HepG2 (cell line): ENCODE measurements around the gene TPRG1. TPM values are rescaled to one million over a fixed set of nuclear protein-coding genes. Genes with fewer than 3 reads are reported as not detected.
A peak's percentile ranks its signal among the peaks of the same experiment; 100 is the strongest.

Experiments used
- ATAC-seq: fragments of 200-7000 bp; cut with Tn5 transposase; 3 replicates; pipeline ENCODE4 v1.9.1; 2020; ENCODE audit warnings: mild to moderate bottlenecking, moderate library complexity
- BruUV-seq: library from RNA; stranded (reverse); fragments of 400-500 nt; replicated peaks from 2 replicates; lab custom pipeline; 2021; lab: Mats Ljungman, UMichigan
- CTCF ChIA-PET: fragments of 300-600 bp; formaldehyde crosslinking; extraction: SDS; loops from one replicate; lab custom pipeline; 2021; ENCODE audit warnings: low total read pairs, inconsistent platforms, low intra/inter-chr PET ratio; lab: Yijun Ruan, JAX
- POLR2A ChIA-PET: fragments of 350-600 bp; sonication (Branson Sonifier 250); formaldehyde crosslinking; loops from one replicate; lab custom pipeline; 2020; ENCODE audit warnings: antibody characterized with exemption, inconsistent platforms; lab: Yijun Ruan, JAX
- DNase-seq: peaks from one replicate; pipeline ENCODE4 v3.0.0-alpha.2; 2015; ENCODE audit warnings: low spot score
- FAIRE-seq: peaks from 3 replicates; lab custom pipeline; 2011; peaks lifted over from hg19 to GRCh38; lab: Jason Lieb, UNC
- H2AFZ ChIP-seq: one replicate; pipeline ENCODE4 v1.6.1; 2011; ENCODE audit warnings: low read length, inconsistent platforms
- H3K27ac ChIP-seq: fragments of 300-600 bp; 3 replicates; pipeline ENCODE4 v1.8.0; 2011; ENCODE audit warnings: mixed run types, mild to moderate bottlenecking, mixed read lengths, low read length, inconsistent platforms; ENCODE audit not compliant: insufficient read depth; ENCODE audit errors: extremely low read length
- H3K27me3 ChIP-seq, 2 experiments: fragments of 200-600 bp in 1 of 2; 2 replicates in 1 of 2; 3 replicates in 1 of 2; pipeline versions ENCODE4 v1.6.0 to v1.8.0; 2011; ENCODE audit warnings: low read length in 2 of 2, mild to moderate bottlenecking in 2 of 2, moderate library complexity in 2 of 2, inconsistent platforms in 1 of 2; ENCODE audit not compliant: insufficient read depth in 2 of 2, control insufficient read depth in 1 of 2
- H3K36me3 ChIP-seq, 2 experiments: fragments of 200-600 bp in 1 of 2; replicated peaks in 1 of 2; 2 replicates in 1 of 2; 3 replicates in 1 of 2; pipeline versions ENCODE4 v1.5.1 to v1.8.0; 2011; ENCODE audit warnings: low read length in 2 of 2, inconsistent platforms in 1 of 2; ENCODE audit not compliant: insufficient read depth in 2 of 2, control insufficient read depth in 1 of 2
- H3K4me1 ChIP-seq: 2 replicates; pipeline ENCODE4 v1.5.1; 2012; ENCODE audit warnings: low read length, inconsistent platforms; ENCODE audit not compliant: insufficient read depth
- H3K4me2 ChIP-seq: 2 replicates; pipeline ENCODE4 v1.6.0; 2011; ENCODE audit warnings: low read depth, low read length, inconsistent platforms
- H3K4me3 ChIP-seq, 3 experiments: fragments of 200-600 bp in 1 of 3; sonication (generic), shearing (Covaris generic) in 1 of 3; replicated peaks in 1 of 3; 2 replicates each; pipeline ENCODE4 v1.5.1; 2011 to 2016; ENCODE audit warnings: low read length in 3 of 3, inconsistent platforms in 2 of 3, low read depth in 2 of 3, mild to moderate bottlenecking in 2 of 3, control low read depth in 1 of 3, mixed read lengths in 1 of 3; ENCODE audit not compliant: insufficient read depth in 1 of 3
- H3K79me2 ChIP-seq: one replicate; pipeline ENCODE4 v1.6.1; 2011; ENCODE audit warnings: low read length, inconsistent platforms; ENCODE audit not compliant: insufficient read depth
- H3K9ac ChIP-seq: 2 replicates; pipeline ENCODE4 v1.6.0; 2011; ENCODE audit warnings: mild to moderate bottlenecking, low read depth, low read length, inconsistent platforms; ENCODE audit not compliant: insufficient read depth
- H3K9me3 ChIP-seq: 2 replicates; pipeline ENCODE4 v1.5.1; 2012; ENCODE audit warnings: mild to moderate bottlenecking, low read length
- H4K20me1 ChIP-seq: 2 replicates; pipeline ENCODE4 v1.6.0; 2011; ENCODE audit warnings: inconsistent platforms, mild to moderate bottlenecking, low read length, moderate library complexity; ENCODE audit not compliant: insufficient read depth
- ELK4 ChIP-seq: sonication (generic); formaldehyde crosslinking; IDR thresholded peaks from 2 replicates; pipeline ENCODE4 v1.9.0; 2021; ENCODE audit warnings: missing genetic modification reagents, borderline replicate concordance
- ERF ChIP-seq: IDR thresholded peaks from 2 replicates; pipeline ENCODE4 v1.6.1; 2018; ENCODE audit warnings: missing biosample characterization, missing genetic modification reagents
- JUND ChIP-seq: sonication (generic); formaldehyde crosslinking; IDR thresholded peaks from 2 replicates; pipeline ENCODE4 v1.8.0; 2022; ENCODE audit warnings: mild to moderate bottlenecking, missing genetic modification reagents
- NAIF1 ChIP-seq: sonication (generic); formaldehyde crosslinking; IDR thresholded peaks from 2 replicates; pipeline ENCODE4 v1.5.0; 2020; ENCODE audit warnings: mild to moderate bottlenecking, missing genetic modification reagents, borderline replicate concordance
- ZBTB39 ChIP-seq: sonication (generic); formaldehyde crosslinking; IDR thresholded peaks from 2 replicates; pipeline ENCODE4 v1.5.0; 2020; ENCODE audit warnings: missing genetic modification reagents
- WGBS: methylation state at CpG from one replicate; pipeline ENCODE4 v1.1.6; 2017; ENCODE audit warnings: low lambda C conversion rate; 5-methylcytosine and 5-hydroxymethylcytosine counted together
- in situ Hi-C: cut with HindIII; loops from 2 replicates; pipeline ENCODE4 v1.10.0; 2017; ENCODE audit warnings: low pct_unique_long_range_greater_than_20kb; ENCODE audit not compliant: extremely low pct_ligation_motif_present
- intact Hi-C: fragments of 100-400 bp; cut with micrococcal nuclease; formaldehyde crosslinking; loops from one replicate; pipeline ENCODE4 v1.10.0; 2022; ENCODE audit not compliant: unreplicated experiment
- polyA plus RNA-seq, 8 experiments: library from polyadenylated mRNA; depleted of rRNA in 3 of 8; stranded (reverse) in 7 of 8; unstranded in 1 of 8; fragments of >200 nt; fragmentation: Illumina TruSeq in 4 of 8; extraction: Trizol in 4 of 8; gene quantifications; 2 replicates each; pipeline versions ENCODE4 v1.2.1 to v1.2.3, GENCODE V29; 2011 to 2016; ENCODE audit warnings: low read depth in 4 of 8, missing spikeins in 1 of 8, mixed read lengths in 1 of 8; ENCODE audit not compliant: insufficient read depth in 1 of 8
- total RNA-seq, 5 experiments: library from RNA; depleted of rRNA; stranded (reverse); fragments of >200 nt; fragmentation: Illumina TruSeq; extraction: Trizol; gene quantifications; 2 replicates each; pipeline ENCODE4 v1.2.3, GENCODE V29; 2016; ENCODE audit warnings: low read depth in 1 of 5

Gene TPRG1
- total and polyA plus RNA-seq, 2 of the 13 experiments (the other 11 are each of a cell fraction or from before 2014, with no cell fraction given), result 0.17 TPM; not detected in 1

GRCh38 chr3:189262746-189263145 is 91.0 kb downstream of the TPRG1 start (continued):
- no peak for TF ChIP-seq ZBTB39 (CRISPR knock-in tag)
- no peak for TF ChIP-seq JUND

- H3K27ac ChIP-seq, result no peak overlapping the region
- no peaks in the 10 kb centered on the region for H3K4me1 ChIP-seq
- POLR2A ChIA-PET, result no interaction called here
- H3K4me2 ChIP-seq, result no peak overlapping the region
- H3K9ac ChIP-seq, result no peak overlapping the region
- no peaks in the 10 kb centered on the region for H3K36me3 ChIP-seq
- ATAC-seq (no peak; the same call in 2 of the 3 replicates), FAIRE-seq (no peak), DNase-seq (peak; percentile 2)
- TF ChIP-seq ERF (CRISPR knock-in tag), result no peak
- no peak for TF ChIP-seq NAIF1 (CRISPR knock-in tag)
- TF ChIP-seq ELK4 (CRISPR knock-in tag), result no peak
- in situ Hi-C loops (no loop called here), intact Hi-C loops (no loop called here)
- no peaks in the 10 kb centered on the region for H4K20me1 ChIP-seq
- H3K27me3 ChIP-seq, result no peaks in the 10 kb centered on the region
- H3K4me3 ChIP-seq, result no peak overlapping the region
- no TSS peak for BruUV-seq
- no peaks in the 10 kb centered on the region for H3K79me2 ChIP-seq
- H2AFZ ChIP-seq, result no peak overlapping the region
- 35% methylated on average over 6 of the region's 7 CpGs for whole genome bisulfite sequencing
- CTCF ChIA-PET, result no interaction called here
- H3K9me3 ChIP-seq, result no peaks in the 10 kb centered on the region
Observed at GRCh38 chr3:189267981-189268613, 96.3 kb downstream of the TPRG1 start.
